Measurements from ENCODE around the gene TEP1. TPM values are rescaled to one million over a fixed set of nuclear protein-coding genes. Genes with fewer than 3 reads are reported as not detected.

TEP1 gene
- total and polyA plus RNA-seq, 2 of the 8 experiments (the other 6 are each of a cell fraction or from before 2014, with no cell fraction given), result 6.9 to 10.7 TPM

- TF ChIP-seq NANOG (IDR thresholded peaks at IDR 0.05; ENCODE audit: insufficient read depth, low read depth, low read length, poor library complexity, severe bottlenecking) (no peak), GABPA (IDR thresholded peaks at IDR 0.05; ENCODE audit: borderline replicate concordance, insufficient read depth, low read length) (no peak), SP2 (IDR thresholded peaks at IDR 0.05; ENCODE audit: low read length) (no peak), TCF12 (IDR thresholded peaks at IDR 0.05; ENCODE audit: low read depth, low read length) (no peak), TBP (IDR thresholded peaks at IDR 0.05; ENCODE audit: low read depth, low read length) (no peak), KDM4A (IDR thresholded peaks at IDR 0.05; ENCODE audit: low read depth, low read length, severe bottlenecking) (no peak), EP300 (IDR thresholded peaks at IDR 0.05; ENCODE audit: borderline replicate concordance in 1 of 2, low read depth in 2 of 2, low read length in 2 of 2) (no peak), RFX5 (IDR thresholded peaks at IDR 0.05; ENCODE audit: borderline replicate concordance, low read depth, low read length) (no peak), FOSL1 (IDR thresholded peaks at IDR 0.05; ENCODE audit: insufficient read depth, low read depth, low read length) (no peak), POU5F1 (IDR thresholded peaks at IDR 0.05; ENCODE audit: low read depth, low read length) (no peak), POLR2AphosphoS5 (IDR thresholded peaks at IDR 0.05; ENCODE audit: low read depth, low read length) (peak; percentile 87), BCL11A (IDR thresholded peaks at IDR 0.05; ENCODE audit: low read depth in 2 of 2, low read length in 2 of 2) (no peak), TAF1 (IDR thresholded peaks at IDR 0.05; ENCODE audit: low read depth, low read length) (0 out of 2 replicates have a peak, but pooled peaks have one; percentile 15), YY1 (IDR thresholded peaks at IDR 0.05; ENCODE audit: low read depth, low read length) (no peak), CEBPB (IDR thresholded peaks at IDR 0.05; ENCODE audit: low read depth, low read length) (no peak), SAP30 (IDR thresholded peaks at IDR 0.05; ENCODE audit: insufficient read depth, insufficient replicate concordance, low read length) (no peak), SP1 (IDR thresholded peaks at IDR 0.05; ENCODE audit: low read depth, low read length) (no peak), RAD21 (IDR thresholded peaks at IDR 0.05 in 1 of 2, conservative IDR thresholded peaks at IDR 0.05 in 1 of 2; ENCODE audit: low read depth in 2 of 2, low read length in 2 of 2) (no peak)
These were observed 44.9 kb upstream of the TEP1 start (continued) for GRCh38 chr14:20458031-20458789.
